T1000 (cell line): Measurements from ENCODE around the gene RASSF3.

ENCODE experiments used
- DNase-seq: peaks from one replicate; lab custom pipeline; 2025; ENCODE audit warnings: mixed read lengths; lab: John Stamatoyannopoulos, UW

The RASSF3 gene

DNA sequence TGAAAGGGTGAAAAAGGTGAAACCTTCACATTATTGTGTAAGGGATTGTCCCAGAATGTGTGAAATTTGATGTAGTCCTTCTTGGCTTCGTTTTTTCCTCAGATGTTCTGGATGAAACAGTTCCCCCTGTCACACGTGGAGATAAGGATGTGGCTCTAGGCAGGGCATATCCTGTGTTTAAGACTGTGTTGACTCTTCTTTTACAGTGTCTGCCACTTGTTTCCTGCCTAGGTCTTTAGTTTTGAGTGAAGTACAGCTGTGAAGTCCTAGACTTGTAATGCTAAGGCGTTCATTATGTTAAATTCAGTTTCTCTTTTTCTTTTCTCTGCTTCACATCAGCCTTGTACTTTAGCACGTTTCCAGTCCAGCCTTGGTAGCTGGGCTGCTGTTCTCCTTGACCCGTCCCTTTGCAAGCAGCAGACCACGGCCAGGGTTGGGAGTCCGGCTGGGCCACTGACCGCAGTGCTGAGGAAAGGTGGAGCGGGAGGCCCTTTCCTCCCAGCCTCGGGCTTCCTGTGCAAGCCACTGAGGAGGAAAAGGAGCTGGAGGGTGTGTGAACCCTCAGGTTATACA, 59.1 kb downstream of the RASSF3 start:
- no peak for DNase-seq

- DNase-seq: no peak
Observed at GRCh38 chr12:64670019-64670418, 59.7 kb downstream of the RASSF3 start.

DNA sequence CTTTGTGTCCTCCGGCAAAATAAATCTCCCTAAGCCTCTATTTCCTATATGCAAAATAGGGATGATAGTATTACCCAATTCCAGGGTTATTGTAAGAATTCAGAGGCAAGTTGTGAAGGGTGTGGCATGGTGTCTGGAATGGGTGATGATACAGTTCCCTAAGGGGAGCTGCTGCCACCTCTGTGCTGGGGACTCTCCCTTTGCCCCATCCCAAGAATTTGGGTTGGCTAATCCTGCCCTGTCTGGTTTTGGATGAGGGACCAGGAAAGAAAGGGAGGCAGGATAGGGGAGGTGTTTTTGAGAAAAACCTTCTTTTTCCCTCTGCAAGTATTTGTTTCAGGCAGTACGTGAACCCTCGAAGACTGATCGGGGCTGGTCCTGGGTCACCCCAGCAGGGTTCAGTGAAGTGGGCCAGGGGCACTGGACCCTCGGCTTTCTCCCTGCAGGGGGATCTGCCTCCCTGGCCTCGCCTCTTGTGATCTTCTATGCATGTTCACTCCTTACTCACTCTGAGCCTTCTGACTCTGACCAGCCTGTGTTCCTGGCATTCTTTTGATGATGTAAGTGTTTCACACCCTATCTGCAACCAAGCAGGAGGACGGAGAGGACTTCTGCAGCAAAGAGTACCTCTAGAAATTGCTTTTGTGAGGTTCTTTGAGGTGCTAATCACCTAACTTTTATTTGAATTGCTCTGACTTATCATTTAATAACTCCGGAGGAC, 60.8 kb downstream of the RASSF3 start:
- DNase-seq: no peak

GRCh38 chr12:64671681-64672080, 61.4 kb downstream of the RASSF3 start:
- DNase-seq: no peak

- DNase-seq: no peak
Observed at GRCh38 chr12:64672925-64673409, 62.7 kb downstream of the RASSF3 start.

GRCh38 chr12:64673490-64674169, 63.3 kb downstream of the RASSF3 start:
- DNase-seq: no peak

GRCh38 chr12:64674367-64674922, 64.2 kb downstream of the RASSF3 start:
- DNase-seq: no peak

- DNase-seq: no peak
Observed at GRCh38 chr12:64675795-64676194, 65.5 kb downstream of the RASSF3 start.

GRCh38 chr12:64678248-64678647, 68.0 kb downstream of the RASSF3 start:
- DNase-seq: no peak

DNA sequence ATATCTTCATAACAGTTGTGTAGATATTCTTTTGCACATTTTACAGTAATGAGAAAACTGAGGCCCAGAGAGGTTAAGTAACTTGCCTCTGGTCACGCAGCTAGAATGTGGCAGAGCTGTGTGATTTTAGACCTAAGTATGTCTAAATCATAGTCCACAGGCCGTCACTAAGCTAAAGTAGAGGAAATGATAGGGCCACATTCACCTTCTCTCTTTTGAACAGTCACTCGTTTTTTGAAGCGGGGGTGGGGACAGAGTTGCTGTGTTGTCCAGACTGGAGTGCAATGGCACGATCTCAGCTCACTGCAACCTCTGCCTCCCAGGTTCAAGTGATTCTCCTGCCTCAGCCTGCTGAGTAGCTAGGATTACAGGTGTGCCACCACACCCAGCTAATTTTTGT, 68.5 kb downstream of the RASSF3 start:
- DNase-seq: no peak

GRCh38 chr12:64679487-64680001, 69.2 kb downstream of the RASSF3 start:
- no peak for DNase-seq

DNA sequence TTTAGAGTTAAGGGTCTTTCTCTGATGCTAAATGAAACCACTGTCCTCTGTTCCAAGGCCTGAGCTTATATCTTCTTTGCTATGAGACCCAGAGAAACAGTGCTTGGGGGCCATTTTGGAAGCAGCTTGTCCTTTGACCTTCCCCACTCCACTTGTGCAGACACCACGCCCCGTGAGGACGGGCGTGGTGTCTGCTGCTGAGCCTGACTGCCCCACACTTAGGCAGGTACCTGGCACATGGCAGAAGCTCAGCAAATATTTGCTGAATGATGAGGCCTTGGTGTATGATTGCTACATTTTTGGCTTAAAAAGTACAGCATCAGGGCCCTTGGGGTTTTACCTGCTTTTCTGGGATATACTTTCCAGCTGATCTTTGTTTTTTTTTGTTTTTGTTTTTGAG, 69.9 kb downstream of the RASSF3 start:
- no peak for DNase-seq

GRCh38 chr12:64681200-64682052, 71.1 kb downstream of the RASSF3 start:
- DNase-seq: no peak

DNA sequence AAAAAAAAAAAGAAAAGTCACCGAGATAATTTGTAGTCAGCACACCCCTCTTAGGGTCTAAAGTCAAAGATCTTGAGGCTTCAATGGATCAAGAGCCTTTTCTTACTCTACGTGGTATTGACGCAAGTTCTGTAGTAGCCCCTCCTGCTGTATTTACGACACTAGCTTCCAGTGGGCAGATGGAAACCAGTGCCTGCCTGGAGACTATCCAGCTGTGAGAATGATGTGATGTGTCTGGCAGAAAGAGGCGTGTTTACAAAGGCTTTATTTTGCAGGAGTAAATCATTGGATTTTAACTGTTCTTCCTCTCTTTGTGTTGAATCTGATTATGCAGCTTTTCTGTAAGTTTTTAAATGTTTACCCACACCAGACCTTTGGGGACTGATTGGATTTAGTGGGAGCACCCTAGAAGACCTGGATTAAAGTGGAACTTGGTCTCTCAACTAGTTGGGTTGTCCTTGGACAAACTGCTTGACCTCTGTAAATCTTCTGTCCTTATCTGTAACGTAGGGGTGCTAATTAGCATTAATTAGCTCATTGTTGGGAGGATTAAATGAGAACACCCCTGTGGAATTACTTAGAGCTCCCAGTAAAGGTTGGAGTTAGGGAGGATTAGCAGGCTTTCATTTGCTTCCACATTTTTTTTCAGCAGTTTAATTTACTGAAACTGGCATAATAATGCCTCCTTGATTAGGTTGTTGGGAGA, 72.4 kb downstream of the RASSF3 start:
- no peak for DNase-seq

DNA sequence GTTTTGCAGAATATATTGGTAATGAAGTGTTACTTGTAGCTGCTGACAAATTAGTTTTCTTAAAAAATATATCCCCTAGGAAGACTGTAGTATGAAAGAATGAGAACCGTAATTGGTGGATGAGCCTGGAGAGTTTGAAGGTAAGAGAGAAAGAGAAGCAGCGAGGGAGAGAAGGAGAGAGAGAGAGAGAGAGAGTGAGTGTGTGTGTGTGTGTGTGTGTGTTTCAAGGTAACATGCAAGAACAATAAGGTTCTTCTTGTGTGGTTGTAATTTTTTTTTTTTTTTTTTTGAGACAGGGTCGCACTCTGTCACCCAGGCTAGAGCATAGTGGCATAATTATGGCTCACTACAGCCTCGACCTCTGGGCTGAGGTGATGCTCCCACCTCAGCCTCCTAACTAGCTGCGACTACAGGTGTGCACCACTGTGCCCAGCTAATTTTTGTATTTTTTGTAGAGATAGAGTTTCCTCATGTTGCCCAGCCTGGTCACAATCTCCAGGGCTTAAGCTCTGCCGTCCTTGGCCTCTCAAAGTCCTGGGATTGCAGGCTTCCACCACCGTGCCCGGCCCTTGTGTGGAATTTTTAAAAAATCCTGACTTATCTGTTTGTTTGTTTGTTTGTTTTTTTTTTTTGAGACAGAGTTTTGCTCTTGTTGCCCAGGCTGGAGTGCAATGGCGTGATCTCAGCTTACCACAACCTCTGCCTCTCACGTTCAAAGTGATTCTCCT, 73.7 kb downstream of the RASSF3 start:
- no peak for DNase-seq

DNA sequence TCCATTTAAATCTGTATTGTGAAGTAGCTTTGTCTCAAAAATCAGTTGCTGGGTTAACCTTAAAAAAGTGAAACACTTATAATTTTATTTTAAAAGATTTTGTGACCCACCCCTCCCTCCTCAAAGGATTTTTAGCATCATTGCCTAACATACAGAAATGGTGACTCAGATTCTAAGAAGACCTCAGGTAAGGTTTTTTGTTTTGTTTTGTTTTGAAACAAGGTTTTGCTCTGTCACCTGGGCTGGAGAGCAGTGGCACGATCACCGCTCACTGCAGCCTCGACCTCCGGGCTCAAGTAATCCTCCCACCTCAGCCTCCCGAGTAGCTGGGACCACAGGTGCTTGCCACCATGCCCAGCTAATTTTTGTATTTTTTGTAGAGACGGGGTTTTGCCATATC, 74.8 kb downstream of the RASSF3 start:
- DNase-seq: no peak

- no peak for DNase-seq
Observed at GRCh38 chr12:64685605-64686004, 75.3 kb downstream of the RASSF3 start.

DNA sequence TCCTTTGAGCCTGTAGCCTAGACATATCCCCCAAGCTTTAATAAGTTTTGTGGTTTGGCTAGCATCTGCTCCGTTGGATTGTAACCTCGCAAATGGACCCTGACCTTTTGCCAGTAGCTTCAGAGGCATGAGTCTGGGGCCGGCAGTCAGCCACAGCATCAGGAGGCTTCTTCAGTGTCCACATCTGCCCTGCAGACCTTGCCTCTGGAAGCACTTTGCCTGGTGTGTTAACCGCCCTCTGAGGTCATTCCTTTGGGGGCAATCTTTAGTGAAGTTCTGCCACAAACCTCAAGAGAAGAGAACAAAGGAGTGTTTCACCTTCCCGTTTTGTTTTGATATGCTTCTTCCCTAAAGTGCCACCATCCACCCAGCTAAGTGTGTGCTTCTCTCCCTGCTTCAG, 77.5 kb downstream of the RASSF3 start:
- DNase-seq: no peak

DNA sequence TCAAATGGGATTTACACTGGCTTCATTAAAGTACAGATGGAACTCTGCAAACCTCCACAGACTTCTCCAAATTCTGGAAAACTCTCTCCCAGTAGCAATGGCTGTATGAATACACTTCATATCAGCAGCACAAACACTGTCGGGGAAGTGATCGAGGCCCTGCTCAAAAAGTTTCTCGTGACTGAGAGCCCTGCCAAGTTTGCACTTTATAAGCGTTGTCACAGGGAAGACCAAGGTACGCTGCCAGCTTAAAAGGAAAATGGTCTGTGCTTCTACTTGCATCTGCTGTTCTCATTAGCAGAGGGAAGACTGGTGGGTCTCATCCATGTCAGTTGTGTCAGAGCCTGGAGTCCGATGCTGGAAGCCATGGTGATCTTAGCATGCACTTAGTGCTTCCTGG, 77.9 kb downstream of the RASSF3 start:
- DNase-seq: no peak

DNA sequence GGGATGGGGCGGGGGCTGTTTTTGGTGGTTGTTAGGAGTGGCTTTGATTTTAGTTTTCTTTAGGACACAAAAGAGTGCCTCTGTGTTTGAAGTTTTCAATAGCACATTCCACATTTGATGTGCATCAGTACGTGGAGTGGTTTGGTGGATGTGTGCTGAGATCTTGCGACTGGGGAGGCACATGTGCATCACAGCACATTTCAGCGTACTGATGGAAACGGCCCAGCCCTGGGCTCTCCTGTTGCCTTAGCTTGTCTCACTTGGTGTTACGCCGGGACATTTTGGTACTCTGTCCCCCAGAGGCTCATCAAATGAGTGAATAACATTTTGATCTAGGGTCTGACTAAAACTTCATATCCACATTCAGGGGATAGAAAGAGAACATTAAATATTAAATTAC, 78.4 kb downstream of the RASSF3 start:
- no peak for DNase-seq
